ENCODE results near the gene GRIPAP1.

The GRIPAP1 gene

DNA sequence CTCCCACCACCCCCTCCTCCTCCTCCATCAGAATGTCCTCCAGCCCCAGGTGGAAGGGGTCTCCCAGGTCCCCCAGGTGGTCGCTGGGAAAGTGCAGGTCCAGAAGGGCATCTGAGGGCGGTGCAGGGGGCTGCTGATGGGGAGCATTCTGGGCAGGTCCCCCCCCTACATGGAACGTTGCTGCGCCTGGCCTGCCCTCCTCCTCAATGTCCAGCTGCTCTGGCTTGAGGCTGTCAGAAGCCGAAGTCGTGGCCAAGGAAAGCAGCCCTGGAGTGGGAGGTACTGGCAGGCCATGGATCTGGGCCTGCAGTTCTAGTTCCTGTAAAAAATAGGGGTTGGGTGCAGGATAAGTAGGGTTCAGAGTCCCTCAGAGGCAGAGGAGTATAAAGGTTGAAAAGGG, 28.2 kb upstream of the GRIPAP1 start:
- no peak for DNase-seq (ENCODE audit: extremely low spot score)
- no peak for TF ChIP-seq NFRKB (IDR thresholded peaks at IDR 0.05)
- no peak for TF ChIP-seq LEF1 (IDR thresholded peaks at IDR 0.05; ENCODE audit: borderline replicate concordance)
- TF ChIP-seq FOXA1 (IDR thresholded peaks at IDR 0.05): no peak
- no peak for TF ChIP-seq FOXK2 (IDR thresholded peaks at IDR 0.05)
- TF ChIP-seq HDGF (IDR thresholded peaks at IDR 0.05; ENCODE audit: borderline replicate concordance): no peak
- TF ChIP-seq TARDBP (IDR thresholded peaks at IDR 0.05): no peak
- TF ChIP-seq L3MBTL2 (conservative IDR thresholded peaks at IDR 0.05): no peak
- TF ChIP-seq CTBP1 (IDR thresholded peaks at IDR 0.05; ENCODE audit: borderline replicate concordance): no peak
- TF ChIP-seq SP1 (IDR thresholded peaks at IDR 0.05): no peak
- no peak for TF ChIP-seq BHLHE40 (IDR thresholded peaks at IDR 0.05; ENCODE audit: borderline replicate concordance)
- TF ChIP-seq SUZ12 (IDR thresholded peaks at IDR 0.05): no peak
- ChIA-PET POLR2A (interaction anchor here (1.5 kb wide), 1 partner anchor 13 kb away, joined by 3 read pairs; the partner anchor contains the start of gene TFE3), CTCF (no interaction called here)

DNA sequence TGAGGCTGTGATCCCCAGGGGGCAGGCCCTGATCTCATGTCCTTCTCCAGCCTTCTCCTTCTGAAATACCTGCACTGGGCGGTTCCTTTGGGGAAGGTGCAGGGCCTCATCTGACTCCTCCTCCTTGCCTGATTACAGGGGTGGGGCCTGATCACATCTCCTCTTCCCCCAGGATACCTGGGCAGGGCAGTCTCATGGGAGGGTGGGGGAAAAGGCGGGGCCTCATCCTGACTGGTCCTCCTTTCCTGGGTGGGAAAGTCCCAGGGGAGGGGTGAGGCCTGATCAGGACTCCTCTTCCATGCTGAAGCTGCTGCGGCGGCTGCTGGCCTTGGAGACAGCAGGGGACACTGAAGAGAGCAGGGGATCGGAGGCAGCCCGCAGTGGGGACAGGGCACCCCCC, 27.8 kb upstream of the GRIPAP1 start:
- ChIA-PET CTCF (no interaction called here), POLR2A (interaction anchor here (0.7 to 1.5 kb wide), 2 partner anchors 8 to 13 kb away, joined by 3 read pairs; partner anchors contain the start of gene TFE3)
- no peak for DNase-seq (ENCODE audit: extremely low spot score)
- TF ChIP-seq L3MBTL2 (conservative IDR thresholded peaks at IDR 0.05) (no peak), BHLHE40 (IDR thresholded peaks at IDR 0.05; ENCODE audit: borderline replicate concordance) (no peak), PKNOX1 (IDR thresholded peaks at IDR 0.05) (no peak), FOXA1 (IDR thresholded peaks at IDR 0.05) (no peak), TARDBP (IDR thresholded peaks at IDR 0.05) (no peak), HDGF (IDR thresholded peaks at IDR 0.05; ENCODE audit: borderline replicate concordance) (no peak), ZNF384 (IDR thresholded peaks at IDR 0.05) (no peak), LEF1 (IDR thresholded peaks at IDR 0.05; ENCODE audit: borderline replicate concordance) (no peak), ELF4 (IDR thresholded peaks at IDR 0.05) (no peak), FOXM1 (IDR thresholded peaks at IDR 0.05; ENCODE audit: borderline replicate concordance) (no peak), CTBP1 (IDR thresholded peaks at IDR 0.05; ENCODE audit: borderline replicate concordance) (no peak)

GRCh38 chrX:49019599-49020249, 17.7 kb upstream of the GRIPAP1 start:
- ChIA-PET CTCF (no interaction called here), POLR2A (no interaction called here)
- no peak for TF ChIP-seq ELF4 (IDR thresholded peaks at IDR 0.05)
- TF ChIP-seq SUZ12 (IDR thresholded peaks at IDR 0.05): no peak
- TF ChIP-seq TARDBP (IDR thresholded peaks at IDR 0.05): no peak
- no peak for TF ChIP-seq NFRKB (IDR thresholded peaks at IDR 0.05)
- no peak for TF ChIP-seq PKNOX1 (IDR thresholded peaks at IDR 0.05)
- no peak for TF ChIP-seq ARNT (IDR thresholded peaks at IDR 0.05)
- TF ChIP-seq BHLHE40 (IDR thresholded peaks at IDR 0.05; ENCODE audit: borderline replicate concordance): no peak
- no peak for TF ChIP-seq CTBP1 (IDR thresholded peaks at IDR 0.05; ENCODE audit: borderline replicate concordance)
- no peak for TF ChIP-seq ZNF384 (IDR thresholded peaks at IDR 0.05)
- TF ChIP-seq FOXM1 (IDR thresholded peaks at IDR 0.05; ENCODE audit: borderline replicate concordance): no peak
- no peak for TF ChIP-seq SP1 (IDR thresholded peaks at IDR 0.05)
- DNase-seq (ENCODE audit: extremely low spot score): no peak

GRCh38 chrX:49019050-49019449, 17.0 kb upstream of the GRIPAP1 start:
- no peak for DNase-seq (ENCODE audit: extremely low spot score)
- no peak for TF ChIP-seq FOXA1 (IDR thresholded peaks at IDR 0.05)
- ChIA-PET CTCF (no interaction called here), POLR2A (no interaction called here)

- TF ChIP-seq FOXK2 (IDR thresholded peaks at IDR 0.05) (no peak), LEF1 (IDR thresholded peaks at IDR 0.05; ENCODE audit: borderline replicate concordance) (no peak), L3MBTL2 (conservative IDR thresholded peaks at IDR 0.05) (no peak), SUZ12 (IDR thresholded peaks at IDR 0.05) (no peak), ARNT (IDR thresholded peaks at IDR 0.05) (no peak), FOXM1 (IDR thresholded peaks at IDR 0.05; ENCODE audit: borderline replicate concordance) (no peak), ELF4 (IDR thresholded peaks at IDR 0.05) (no peak), HDGF (IDR thresholded peaks at IDR 0.05; ENCODE audit: borderline replicate concordance) (no peak), CTBP1 (IDR thresholded peaks at IDR 0.05; ENCODE audit: borderline replicate concordance) (no peak), SP1 (IDR thresholded peaks at IDR 0.05) (no peak), FOXA1 (IDR thresholded peaks at IDR 0.05) (no peak), PKNOX1 (IDR thresholded peaks at IDR 0.05) (no peak), NFRKB (IDR thresholded peaks at IDR 0.05) (no peak), BHLHE40 (IDR thresholded peaks at IDR 0.05; ENCODE audit: borderline replicate concordance) (no peak)
- no peak for DNase-seq (ENCODE audit: extremely low spot score)
- CTCF ChIA-PET: no interaction called here
- POLR2A ChIA-PET: interaction anchor here (2.0 kb wide), 1 partner anchor 45 kb away, joined by 14 read pairs; no protein-coding TSS in a partner anchor
Observed at GRCh38 chrX:49003696-49004095, 1.6 kb upstream of the GRIPAP1 start.

DNA sequence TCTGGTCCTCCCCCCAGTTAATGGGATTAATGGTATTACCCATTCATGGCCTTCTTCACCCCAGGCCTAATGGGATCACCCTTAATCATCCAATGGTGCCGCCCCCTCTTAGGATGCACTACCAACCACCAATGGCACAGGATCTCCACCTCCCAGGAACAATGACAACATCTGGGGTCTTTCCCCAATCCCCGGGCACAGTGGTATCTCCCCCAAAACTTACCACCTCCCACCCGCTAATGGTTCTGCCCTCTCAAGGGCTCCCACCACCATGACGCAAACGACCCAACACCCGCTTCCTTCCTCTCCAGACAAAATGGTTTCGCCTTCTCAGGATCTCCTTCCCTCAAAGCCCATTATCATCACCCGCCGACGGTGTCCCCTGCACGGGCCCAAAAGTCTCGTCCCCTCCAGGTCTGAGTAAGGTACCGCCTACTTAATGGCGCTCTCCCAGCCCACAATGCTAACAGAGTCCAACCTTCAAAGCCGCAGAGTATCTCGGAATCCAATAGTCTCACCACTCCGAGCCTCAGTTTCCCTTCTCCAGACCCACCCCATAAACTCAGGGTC, 458 bp downstream of the GRIPAP1 start:
- ChIA-PET POLR2A (interaction anchor here (0.7 to 2.0 kb wide), 4 partner anchors 10 to 43 kb away, joined by 4 to 19 read pairs (median 9); partner anchors contain the start of gene TFE3), CTCF (no interaction called here)
- peak; percentile 26 for DNase-seq (ENCODE audit: extremely low spot score)
- TF ChIP-seq TARDBP (IDR thresholded peaks at IDR 0.05): no peak

Data from HEK293T (cell line).